NB4 (cell line): ENCODE data around the gene PLEKHA8.
A peak's percentile ranks its signal among the peaks of the same experiment; 100 is the strongest.

Experiments
- DNase-seq: peaks from one replicate; pipeline ENCODE4 v3.0.0; 2010; ENCODE audit warnings: low read depth
- H3K4me3 ChIP-seq: one replicate; pipeline ENCODE4 v1.5.1; 2011; ENCODE audit warnings: mild to moderate bottlenecking, low read depth, low read length, moderate library complexity
- CTCF ChIP-seq: IDR thresholded peaks from one replicate; pipeline ENCODE4 v1.5.1; 2012; ENCODE audit warnings: low read depth, low read length
- MAX ChIP-seq: IDR thresholded peaks from 2 replicates; pipeline ENCODE4 v1.6.1; 2011; ENCODE audit warnings: low read depth, low read length
- MYC ChIP-seq: IDR thresholded peaks from 2 replicates; pipeline ENCODE4 v1.6.1; 2011; ENCODE audit warnings: low read depth, low read length
- POLR2A ChIP-seq: IDR thresholded peaks from 2 replicates; pipeline ENCODE4 v1.6.1; 2011; ENCODE audit warnings: mild to moderate bottlenecking; ENCODE audit not compliant: insufficient read length; ENCODE audit errors: extremely low read depth

PLEKHA8 gene

GRCh38 chr7:30069096-30069867, 41.1 kb downstream of the PLEKHA8 start:
- no peak for DNase-seq
- H3K4me3 ChIP-seq, result no peak overlapping the region
- TF ChIP-seq POLR2A, result no peak
- TF ChIP-seq CTCF, result no peak
- no peak for TF ChIP-seq MYC
- TF ChIP-seq MAX, result no peak

GRCh38 chr7:30070052-30070451, 41.8 kb downstream of the PLEKHA8 start:
- no peak for DNase-seq

GRCh38 chr7:30072735-30073134, 44.5 kb downstream of the PLEKHA8 start:
- no peak for TF ChIP-seq CTCF
- no peak for TF ChIP-seq MAX
- TF ChIP-seq MYC, result no peak
- TF ChIP-seq POLR2A, result no peak
- H3K4me3 ChIP-seq, result no peak overlapping the region
- DNase-seq, result no peak

More at GRCh38 chr7:30070052-30070451, 41.8 kb downstream of the PLEKHA8 start:
- TF ChIP-seq POLR2A (no peak), MYC (no peak), MAX (no peak), CTCF (no peak)
- no peak overlapping the region for H3K4me3 ChIP-seq

GRCh38 chr7:30074422-30075030, 46.3 kb downstream of the PLEKHA8 start:
- DNase-seq, result peak; percentile 65
- no peak overlapping the region for H3K4me3 ChIP-seq
- TF ChIP-seq MAX, result no peak
- no peak for TF ChIP-seq POLR2A
- peak; percentile 30 for TF ChIP-seq CTCF
- TF ChIP-seq MYC, result no peak

GRCh38 chr7:30076411-30076810, 48.2 kb downstream of the PLEKHA8 start:
- no peak overlapping the region for H3K4me3 ChIP-seq
- DNase-seq, result no peak
- TF ChIP-seq MAX (no peak), CTCF (no peak), MYC (no peak), POLR2A (no peak)
